ENCODE results near the gene STIP1.

DNA sequence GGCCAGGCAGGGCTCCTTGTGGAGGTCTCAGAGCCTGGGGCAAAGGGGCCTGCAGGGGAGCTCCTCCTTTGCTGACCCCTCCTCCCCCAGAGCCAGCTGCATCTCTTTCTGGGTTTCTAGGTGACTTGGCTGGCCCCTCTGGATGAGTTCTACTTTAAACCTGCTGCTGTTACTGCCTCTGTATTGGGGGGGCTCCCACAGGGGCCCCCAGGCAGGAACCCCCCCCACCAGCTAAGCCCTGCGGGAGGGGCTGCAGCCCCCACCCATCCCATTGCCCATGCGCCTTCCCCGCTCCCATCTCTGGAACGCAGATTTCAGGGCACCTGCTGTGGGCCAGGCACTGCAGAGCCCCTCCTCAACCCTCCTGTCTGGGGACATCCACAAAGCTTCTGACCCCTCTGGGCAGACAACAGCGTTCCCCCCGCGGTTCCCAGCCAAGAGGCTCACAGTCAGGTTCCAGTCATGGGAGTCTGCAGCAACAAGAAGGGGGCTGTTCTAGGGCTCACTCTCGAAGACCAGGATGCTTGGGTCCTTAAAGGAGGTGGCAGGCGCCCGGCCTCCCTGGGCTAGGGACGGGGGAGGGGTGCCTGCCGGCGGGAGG is 64.5 kb downstream of the STIP1 start:
- TF ChIP-seq, protein P1, sequence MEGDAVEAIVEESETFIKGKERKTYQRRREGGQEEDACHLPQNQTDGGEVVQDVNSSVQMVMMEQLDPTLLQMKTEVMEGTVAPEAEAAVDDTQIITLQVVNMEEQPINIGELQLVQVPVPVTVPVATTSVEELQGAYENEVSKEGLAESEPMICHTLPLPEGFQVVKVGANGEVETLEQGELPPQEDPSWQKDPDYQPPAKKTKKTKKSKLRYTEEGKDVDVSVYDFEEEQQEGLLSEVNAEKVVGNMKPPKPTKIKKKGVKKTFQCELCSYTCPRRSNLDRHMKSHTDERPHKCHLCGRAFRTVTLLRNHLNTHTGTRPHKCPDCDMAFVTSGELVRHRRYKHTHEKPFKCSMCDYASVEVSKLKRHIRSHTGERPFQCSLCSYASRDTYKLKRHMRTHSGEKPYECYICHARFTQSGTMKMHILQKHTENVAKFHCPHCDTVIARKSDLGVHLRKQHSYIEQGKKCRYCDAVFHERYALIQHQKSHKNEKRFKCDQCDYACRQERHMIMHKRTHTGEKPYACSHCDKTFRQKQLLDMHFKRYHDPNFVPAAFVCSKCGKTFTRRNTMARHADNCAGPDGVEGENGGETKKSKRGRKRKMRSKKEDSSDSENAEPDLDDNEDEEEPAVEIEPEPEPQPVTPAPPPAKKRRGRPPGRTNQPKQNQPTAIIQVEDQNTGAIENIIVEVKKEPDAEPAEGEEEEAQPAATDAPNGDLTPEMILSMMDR (IDR thresholded peaks at IDR 0.05) = no peak
- TF ChIP-seq POLR2A (IDR thresholded peaks at IDR 0.05) = no peak
